Stimulated activated CD4-positive, alpha-beta T cell treated with anti-CD3 and anti-CD28 coated beads, Interleukin-4, amount 100 ng/mL, for 1 hour (primary cell): ENCODE measurements around the gene RABEP2.
"Not testable (repeated sequence)": the region's sequence is repeated elsewhere in the genome, so short reads cannot be mapped to it uniquely, and the experiment has no call there.

Source experiments
- DNase-seq: peaks from one replicate; pipeline ENCODE4 v3.0.0-alpha.2; 2020

Gene RABEP2

GRCh38 chr16:28876973-28877654 is 47.9 kb downstream of the RABEP2 start:
- DNase-seq, result no peak

GRCh38 chr16:28876019-28876659 is 48.9 kb downstream of the RABEP2 start:
- DNase-seq, result no peak

DNA sequence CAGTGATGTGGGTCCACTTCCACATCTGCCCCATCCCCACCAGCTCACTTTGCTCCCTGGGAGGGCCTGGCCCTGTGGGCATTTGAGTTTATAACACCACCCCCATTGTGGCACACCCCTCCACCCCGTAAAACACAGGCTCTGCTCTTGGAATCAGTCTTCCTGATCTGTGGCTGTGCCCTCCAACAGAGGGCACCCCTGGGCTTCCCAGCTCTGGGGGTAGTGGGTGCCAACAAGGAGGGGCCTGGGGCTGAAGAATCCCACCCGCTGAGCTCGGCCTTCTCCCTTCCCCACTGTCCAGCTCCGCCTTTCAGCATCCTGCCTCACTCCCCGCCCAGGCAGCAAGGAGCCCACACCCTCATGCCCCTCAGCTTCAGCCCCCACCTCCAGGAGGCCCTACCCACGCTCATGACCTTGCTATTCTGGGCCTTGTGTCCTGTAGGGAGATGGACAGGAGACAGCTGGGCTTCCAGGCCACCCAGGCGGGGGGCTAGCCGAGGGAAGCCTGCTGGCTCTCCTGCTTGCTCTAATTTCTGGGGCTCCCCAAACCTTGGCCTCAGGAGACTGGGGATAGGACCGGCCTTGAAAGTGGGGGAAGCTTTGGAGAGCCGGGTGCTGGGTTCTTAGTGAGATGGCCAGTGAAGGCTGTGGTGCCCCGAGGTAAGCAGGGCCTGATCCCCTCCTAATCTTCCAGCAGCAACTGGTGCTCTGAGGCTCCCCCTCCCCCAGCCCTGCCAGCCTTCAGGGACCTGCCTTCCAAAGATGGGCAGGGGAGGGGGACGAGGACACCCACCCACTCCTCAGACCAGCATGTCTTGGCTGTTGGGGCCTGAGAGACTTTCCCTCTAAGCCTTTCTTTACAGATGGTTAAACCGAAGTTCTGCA is 49.7 kb downstream of the RABEP2 start:
- no peak for DNase-seq

DNA sequence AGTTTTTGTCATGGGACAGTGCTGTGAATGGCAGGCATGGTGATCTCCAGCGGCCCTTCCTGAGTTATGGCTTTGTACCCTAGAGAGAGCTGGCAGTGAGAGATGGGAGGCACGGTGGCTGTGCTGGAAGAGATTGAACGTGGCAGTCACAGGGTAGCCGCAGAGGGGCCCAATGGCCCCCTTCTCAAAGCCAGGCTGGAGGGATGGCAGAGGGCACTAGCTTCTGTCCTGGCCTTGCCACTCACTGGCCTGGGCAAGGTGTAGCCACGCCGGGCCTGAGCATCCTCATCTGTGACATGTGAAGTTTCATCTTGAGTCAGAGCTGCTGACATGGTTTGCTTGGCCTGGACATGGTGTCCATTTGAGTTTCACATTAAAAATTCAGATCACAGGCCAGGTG is 50.6 kb downstream of the RABEP2 start:
- DNase-seq, result no peak

- peak; percentile 61 for DNase-seq
These were observed 51.4 kb downstream of the RABEP2 start for GRCh38 chr16:28873543-28874201.

- DNase-seq, result no peak
These were observed 52.1 kb downstream of the RABEP2 start for GRCh38 chr16:28872952-28873351.

DNA sequence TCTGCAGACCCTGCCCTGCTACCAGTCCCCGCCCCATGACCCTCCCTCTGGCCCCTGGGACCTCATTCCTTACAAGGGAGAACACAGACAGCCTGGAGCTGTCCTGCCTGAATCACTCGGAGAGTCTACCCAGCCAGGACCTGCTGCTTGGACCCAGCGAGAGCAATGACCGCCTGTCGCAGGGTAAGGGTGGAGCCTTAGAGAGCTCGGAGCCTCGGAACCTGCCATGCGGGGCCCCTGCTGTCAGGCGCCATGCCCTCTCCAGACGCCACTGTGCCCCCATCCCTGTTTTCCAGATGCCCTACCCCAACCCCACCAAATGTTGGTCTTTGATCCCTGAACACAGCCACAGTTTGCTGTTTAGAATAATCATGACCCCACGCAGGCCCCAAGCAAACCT is 55.8 kb downstream of the RABEP2 start:
- no peak for DNase-seq

DNA sequence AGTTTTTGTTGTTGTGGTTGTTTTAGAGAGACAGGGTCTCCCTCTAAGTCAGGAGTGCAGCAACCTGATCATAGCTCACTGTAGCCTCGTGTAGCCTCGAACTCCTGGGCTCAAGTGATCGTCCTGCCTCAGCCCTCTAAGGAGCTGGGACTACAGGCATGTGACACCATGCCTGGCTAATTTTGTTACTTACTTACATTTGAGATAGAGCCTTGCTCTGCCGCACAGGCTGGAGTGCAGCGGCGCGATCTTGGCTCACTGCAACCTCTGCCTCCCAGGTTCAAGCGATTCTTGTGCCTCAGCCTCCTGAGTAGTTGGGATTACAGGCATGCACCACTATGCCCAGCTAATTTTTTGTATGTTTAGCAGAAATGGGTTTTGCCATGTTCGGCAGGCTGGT is 57.4 kb downstream of the RABEP2 start:
- DNase-seq, result not testable (repeated sequence)

DNA sequence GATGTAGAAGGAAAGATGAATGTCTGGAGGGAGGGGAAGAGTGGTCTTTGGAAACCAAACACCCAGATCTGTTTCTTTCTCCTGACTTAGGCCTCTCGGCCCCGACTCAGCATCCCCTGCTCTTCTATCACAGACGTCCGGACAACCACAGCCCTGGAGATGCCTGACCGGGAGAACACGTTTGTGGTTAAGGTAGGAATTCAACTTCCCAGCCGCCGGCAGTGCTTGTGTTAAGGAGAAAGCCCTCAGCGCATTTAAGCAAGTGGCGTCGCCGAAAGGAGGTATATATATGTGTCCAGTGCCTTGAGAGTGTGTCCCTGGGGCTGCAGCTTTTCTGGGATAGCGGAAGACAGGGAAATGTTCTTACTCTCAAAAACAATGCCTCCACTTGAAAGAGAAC is 57.8 kb downstream of the RABEP2 start:
- DNase-seq, result no peak

DNA sequence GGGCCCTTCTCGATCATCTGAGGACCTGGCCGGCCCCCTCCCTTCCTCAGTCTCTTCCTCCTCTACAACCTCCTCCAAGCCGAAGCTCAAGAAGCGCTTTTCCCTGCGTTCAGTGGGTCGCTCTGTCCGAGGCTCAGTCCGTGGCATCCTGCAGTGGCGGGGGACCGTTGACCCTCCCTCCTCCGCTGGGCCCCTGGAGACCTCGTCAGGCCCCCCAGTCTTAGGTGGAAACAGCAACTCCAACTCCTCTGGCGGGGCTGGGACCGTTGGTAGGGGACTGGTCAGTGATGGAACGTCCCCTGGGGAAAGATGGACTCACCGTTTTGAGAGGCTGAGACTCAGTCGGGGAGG is 58.6 kb downstream of the RABEP2 start:
- DNase-seq, result no peak

- DNase-seq, result no peak
These were observed 59.1 kb downstream of the RABEP2 start for GRCh38 chr16:28865722-28866453.

DNA sequence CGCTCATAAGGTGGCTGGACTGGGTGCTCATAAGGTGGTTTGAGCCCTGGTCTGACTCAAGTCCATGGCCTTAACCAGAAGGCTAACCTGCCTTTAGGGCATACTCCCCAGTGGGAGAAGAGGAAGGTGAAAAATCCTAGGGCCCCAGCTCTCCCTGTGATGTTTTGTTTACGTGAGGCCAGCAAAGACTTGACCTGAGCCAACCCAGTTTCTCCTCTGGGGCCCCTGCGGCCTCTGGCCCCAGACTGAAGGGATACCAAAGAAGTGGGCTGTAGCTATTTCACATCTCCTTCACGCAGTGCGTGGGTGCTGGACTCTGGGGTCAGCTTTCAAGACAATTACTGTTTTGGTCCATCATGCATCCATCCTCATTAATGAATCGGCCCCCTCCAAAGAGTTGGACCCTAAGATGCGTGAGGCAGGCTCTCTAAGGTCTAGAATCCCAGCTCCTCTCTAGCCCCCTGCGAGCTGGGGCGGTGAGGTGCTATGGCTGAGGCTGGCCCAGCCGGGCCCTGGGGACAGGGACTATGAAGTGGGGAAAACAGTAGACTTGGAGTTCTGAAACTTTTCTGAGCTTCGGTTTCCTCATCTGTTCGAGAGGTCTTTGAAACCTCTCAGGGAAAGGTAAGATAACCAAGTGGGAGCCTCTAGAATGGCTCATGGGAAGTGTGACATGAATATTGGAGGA is 59.9 kb downstream of the RABEP2 start:
- no peak for DNase-seq

- no peak for DNase-seq
These were observed 60.9 kb downstream of the RABEP2 start for GRCh38 chr16:28863929-28864793.

DNA sequence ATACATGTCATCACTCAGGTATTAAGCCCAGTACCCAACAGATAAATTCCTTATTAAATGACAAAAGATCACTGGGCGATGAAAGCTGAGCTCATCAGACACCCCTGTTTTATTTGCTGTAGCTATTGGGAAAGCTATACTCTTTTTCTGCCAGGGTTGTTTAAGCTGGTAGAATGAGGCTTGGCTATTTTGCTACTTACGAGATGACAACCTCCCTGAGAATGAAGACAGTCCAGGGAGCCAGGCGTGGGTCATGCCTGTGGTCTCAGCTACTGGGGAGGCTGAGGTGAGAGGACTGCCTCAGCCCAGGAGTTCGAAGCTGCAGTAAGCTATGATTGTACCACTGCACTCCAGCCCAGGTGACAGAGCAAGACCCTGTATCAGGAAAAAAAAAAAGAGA is 65.7 kb downstream of the RABEP2 start:
- no peak for DNase-seq

- no peak for DNase-seq
These were observed 66.6 kb downstream of the RABEP2 start for GRCh38 chr16:28858421-28858820.
